IPS-NIHi7 (cell line): ENCODE results near the gene YRDC.
A peak's percentile ranks its signal among the peaks of the same experiment; 100 is the strongest.

ENCODE experiments used
- DNase-seq: peaks from one replicate; pipeline ENCODE4 v3.0.0; 2012; ENCODE audit warnings: mixed read lengths; ENCODE audit errors: extremely low spot score

YRDC gene

DNA sequence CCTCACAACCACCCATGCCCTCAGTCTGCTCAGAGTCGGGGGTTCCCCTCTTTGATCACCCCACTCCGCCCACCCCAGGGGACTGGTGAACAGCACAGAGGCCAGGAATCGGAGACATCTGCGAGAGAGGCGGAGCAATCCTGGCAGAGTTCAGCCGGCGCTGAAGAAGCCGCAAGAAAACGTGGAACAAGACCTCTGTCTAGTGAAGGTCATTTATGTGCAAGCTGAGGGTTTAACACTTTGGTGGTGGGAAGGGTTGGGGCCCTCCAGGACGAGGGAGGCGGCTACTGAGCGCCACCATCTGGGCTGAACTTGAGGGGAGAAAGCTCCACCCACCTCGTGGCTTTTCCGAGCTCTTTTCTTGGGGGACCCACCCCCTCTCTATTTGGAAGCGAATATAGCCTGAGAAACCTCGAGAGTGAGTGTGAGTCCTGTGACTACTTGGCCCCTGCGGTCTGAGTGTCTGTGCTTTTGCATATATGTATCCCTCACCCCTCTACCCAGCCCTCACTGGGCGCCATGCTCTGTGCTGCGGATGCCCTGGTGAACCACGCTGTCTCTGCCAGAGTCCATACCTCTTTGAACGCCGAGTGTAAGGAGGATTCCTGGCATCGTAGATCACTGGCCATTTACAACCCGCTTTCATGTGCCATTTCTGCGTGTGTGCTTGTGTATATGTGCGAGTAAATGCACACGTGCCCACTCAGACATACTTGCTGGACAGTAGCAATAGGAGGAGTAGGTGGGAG lies 41.9 kb downstream of the YRDC start:
- peak; percentile 57 for DNase-seq

DNA sequence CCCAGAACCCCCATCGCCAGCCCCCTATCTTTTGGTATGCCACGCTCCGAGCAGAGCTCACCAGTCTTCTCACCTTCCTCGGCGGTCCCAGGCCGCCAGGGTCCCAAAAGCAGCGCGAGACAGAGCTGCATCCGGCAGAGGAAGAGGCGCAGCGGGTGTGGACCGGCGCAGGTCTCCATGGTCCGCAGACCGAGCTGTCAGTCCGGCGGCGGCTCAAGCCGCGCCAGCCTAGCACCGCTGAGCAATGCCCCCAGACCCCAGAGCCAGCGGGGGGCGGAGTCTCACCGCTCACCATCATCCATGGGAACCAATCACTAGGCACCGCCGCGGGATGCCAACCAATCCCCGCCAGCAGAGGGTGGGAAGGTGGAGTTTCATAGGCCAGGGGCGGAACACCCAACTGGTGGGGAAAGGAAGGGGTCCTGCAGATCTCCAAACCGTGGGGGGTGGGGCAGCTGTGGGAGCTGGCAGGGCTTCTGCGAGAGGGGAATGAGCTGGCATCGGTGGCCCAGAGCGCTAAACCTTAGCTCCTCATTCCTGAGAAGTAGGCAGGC lies 43.0 kb downstream of the YRDC start, which contains the start of gene EPHA10:
TSS of gene EPHA10 (minus strand) at position 233 of the 554 bp plus-strand sequence. CDS start at position 179, 54 bp downstream.
- peak; percentile 80 for DNase-seq

DNA sequence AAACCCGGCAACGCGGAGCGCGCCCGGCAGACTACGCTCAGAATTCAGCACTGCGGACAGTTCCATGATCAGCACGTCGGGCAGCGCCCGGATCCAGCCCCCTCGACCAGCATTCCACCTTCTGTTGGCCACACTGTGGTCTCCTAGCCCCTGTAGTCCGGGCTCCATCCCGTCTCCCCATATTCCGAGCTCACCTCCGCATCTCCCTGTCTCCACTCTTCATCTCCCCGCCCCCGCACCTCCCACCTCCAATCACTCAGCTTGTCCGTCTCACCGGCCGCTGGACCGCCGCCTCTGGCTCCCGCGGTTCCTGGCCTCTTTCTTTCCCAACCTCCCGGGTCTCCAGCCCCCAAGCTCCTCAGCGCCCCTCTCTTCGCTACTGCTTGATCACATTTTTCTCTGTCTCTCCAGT lies 43.6 kb downstream of the YRDC start:
- DNase-seq, result peak; percentile 93

DNA sequence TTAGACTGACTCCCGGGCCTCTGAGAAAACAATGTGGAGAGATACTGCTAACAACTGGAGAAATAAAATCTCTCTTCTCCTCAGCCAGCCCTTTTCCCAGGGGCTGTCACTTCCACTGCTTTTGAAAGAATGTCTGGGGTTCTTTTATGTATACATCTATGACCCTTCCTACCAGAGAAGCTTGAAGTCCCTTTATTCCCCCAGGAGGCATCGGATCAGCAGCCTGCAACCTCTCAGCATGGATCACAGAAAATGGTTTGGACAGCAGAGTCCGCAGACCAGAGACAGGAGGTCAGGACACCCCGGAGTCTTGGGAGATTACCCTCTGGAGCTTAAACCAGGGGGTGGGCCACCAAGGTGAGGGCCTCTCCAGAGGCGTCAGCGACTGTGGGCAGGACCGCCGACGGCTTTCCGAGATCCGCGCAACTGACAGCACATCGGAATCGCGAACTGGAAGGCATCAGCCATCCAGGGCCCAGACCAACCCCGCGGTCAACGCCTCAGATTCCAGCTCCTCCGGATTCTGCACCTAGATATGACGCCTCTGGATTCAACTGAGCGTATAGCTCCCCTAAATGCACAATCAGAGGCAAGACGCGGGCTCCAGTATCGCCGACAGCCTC lies 44.1 kb downstream of the YRDC start:
- DNase-seq, result no peak

DNA sequence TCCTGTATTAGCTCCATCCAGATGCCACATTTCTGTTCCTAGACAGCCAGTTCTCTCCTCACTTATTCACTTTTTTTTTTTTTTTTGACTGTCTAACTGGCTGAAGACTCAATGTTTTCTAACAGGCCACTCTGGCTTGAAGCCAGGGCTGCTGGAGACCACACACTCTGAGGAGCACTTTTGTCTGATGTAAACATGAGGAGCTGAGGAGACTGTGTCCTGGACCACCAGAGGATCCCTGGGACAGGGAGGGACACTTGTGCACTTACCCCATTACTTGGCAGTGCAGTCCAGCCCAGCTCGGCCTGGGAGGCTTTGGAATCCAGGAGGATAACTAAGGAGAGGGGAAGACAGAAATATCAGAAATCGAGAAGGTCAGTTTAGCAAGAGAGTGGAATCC lies 45.5 kb downstream of the YRDC start:
- DNase-seq, result no peak

DNA sequence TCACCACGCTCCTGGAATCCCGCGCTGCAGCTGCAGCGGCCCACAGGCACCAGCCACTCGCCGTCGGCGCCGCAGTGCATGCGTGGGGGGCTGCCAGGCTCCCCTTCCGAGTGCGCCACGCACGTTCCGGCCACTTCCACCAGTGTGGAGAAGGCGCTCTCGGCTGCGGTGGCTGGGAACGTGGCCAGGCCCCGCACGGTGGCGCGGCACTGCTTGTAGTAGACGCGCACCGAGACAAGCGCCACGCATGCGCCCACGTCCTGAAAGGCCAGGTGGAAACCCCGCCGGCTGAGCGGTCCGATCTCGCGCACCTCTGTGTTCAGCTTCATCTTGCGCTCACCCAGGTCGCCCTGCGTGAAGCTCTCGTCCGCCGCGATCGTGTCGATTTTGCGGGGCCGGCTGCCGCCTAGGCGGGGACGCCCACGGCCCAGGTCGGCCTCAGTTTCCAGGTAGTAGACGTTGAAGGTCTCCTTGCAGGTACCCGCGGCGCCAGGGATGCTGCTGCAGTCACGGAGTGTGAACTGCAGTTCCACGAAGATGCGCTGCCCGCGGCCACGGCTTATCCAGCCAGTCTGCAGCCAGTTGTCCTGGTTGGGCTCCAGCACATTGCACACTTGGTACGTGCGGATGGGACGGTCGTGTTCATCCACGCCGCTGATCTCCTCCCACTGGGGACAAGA lies 46.5 kb downstream of the YRDC start:
- no peak for DNase-seq

DNA sequence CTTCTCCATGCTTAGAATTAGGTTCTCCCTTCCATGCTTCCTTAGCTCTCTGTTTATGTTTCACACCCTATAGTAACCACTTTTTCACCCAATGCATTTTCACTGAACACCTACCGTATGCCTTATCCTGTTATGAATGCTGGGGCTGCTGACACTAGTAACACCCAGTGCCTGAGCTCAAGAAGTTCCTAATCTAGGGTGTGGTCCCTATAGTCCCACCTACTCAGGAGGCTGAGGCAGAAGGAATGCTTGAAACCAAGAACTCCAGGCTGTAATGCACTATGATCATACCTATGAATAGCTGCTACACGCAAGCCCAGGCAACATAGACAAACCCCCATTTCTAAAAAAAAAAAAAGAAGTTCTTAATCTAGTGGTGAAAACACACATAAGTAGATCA lies 48.6 kb downstream of the YRDC start:
- no peak for DNase-seq

DNA sequence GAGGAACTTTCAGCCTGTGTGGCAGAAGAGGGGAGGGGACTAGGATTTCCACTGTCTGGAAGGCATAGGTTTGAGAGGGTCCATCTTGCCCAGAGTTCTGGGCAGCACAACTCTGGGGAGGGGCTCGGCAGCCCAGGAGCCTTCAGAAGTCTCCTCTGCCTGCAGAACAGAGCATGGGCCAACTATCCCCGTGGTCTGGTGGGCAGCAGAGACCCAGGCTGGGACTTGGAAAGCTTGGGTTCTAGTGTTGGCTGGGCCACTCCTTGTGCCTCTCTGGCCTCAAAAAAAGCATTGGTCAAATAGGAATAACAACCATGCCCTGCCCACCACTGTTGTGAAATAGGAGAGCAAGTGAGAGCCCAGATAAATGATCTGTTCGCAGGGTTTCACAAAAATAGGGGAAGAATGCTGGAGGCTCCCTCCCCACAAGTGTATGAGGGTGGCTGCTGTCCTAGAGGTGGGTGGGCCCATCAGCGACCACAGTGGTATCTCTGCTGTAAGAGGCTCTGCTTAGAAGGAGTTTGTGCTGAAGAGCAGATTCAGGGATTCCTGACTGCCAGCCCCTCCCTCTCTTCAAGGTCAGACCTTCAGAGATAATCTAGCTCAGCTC lies 52.0 kb downstream of the YRDC start:
- no peak for DNase-seq

DNA sequence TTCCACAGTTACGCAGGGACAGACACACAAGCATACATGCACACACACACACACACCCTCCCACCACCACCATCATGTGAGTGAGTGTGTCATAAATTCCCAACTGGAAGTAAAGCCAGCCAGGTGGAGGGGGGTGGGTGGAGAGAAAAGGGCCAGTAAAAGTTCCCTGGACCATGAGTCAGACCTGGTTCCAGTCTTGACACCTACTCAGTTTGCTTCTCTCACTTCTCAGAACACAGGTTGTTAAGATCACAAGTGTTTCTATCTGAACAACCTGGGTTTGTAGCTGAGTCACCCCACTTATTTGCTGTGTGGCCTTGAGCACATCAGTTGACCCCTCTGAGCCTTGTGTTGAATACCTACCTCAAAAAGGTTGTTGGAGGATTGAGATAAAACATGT lies 52.7 kb downstream of the YRDC start:
- DNase-seq, result no peak

DNA sequence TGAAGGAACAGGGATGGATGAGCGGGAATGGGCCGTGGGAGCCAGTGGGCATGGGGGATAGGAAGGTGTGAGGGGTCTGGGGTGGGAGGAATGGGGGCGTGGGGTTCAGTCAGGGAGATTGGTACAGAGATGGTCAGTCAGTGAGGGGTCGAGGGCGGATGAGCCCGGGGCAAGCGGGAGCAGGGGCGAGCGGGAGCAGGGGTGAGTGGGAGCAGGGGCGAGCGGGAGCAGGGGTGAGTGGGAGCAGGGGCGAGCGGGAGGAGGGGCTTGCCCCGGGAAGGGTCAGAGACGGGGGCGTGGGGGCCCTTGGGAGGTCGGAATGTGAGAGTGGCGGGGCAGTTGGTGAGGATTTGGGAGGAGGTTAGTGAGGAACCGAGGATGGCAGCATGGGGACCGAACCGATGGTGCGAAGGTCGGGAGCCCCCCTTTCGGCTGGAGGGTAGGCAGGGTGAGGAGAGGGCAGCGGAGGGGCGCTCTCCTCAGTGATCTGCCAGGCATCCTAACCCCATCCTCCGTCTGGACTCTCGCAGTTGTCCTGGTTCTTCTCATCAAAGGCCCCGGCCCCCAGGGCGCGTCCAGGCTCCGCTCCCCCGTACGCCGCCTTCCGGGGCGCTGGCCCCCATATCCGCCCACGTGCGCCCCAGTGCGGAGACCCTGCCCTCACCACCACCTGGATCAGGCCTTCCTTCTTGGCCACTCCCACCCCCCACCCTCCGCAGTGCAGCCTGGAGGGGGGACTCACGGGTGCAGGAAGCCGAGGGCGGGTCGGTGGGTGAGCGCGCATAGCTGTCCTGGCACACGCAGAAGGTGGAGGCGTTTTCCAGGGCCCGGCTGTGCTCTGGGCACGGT lies 54.3 kb downstream of the YRDC start:
- no peak for DNase-seq
